ENCODE results near the gene DNTTIP2. TPM values are rescaled to one million over a fixed set of nuclear protein-coding genes. Genes with fewer than 3 reads are reported as not detected.

Gene DNTTIP2
- total and polyA plus RNA-seq, 2 donors (not counting 3 experiments of a cell fraction or from before 2014, with no cell fraction given) = 8.0 to 53.7 TPM

- no peaks in the 10 kb centered on the region for H3K9me1 ChIP-seq (replicated peaks; ENCODE audit: control insufficient read depth, extremely low read depth, insufficient read depth, low read length)
- no peaks in the 10 kb centered on the region for H3K9me3 ChIP-seq (replicated peaks; ENCODE audit: control insufficient read depth, insufficient read depth, low read length)
- dilution Hi-C loops (cut with MboI; ENCODE audit: extremely low pct_ligation_motif_present, low sequenced_read_pairs) (no loop called here), intact Hi-C loops (cut with micrococcal nuclease) (loop anchor here (1.0 to 5.0 kb wide), 6 partner anchors 69 to 543 kb away; partner anchors contain the start of genes DR1 and FNBP1L)
- no peaks in the 10 kb centered on the region for H3K79me2 ChIP-seq (ENCODE audit: control insufficient read depth, insufficient read depth, low read length)
- H4K20me1 ChIP-seq (replicated peaks; ENCODE audit: control insufficient read depth, extremely low read depth, insufficient read depth, low read length) = no peaks in the 10 kb centered on the region
- no peaks in the 10 kb centered on the region for H3K36me3 ChIP-seq (ENCODE audit: control insufficient read depth in 2 of 2, extremely low read depth in 1 of 2, insufficient read depth in 2 of 2, low read length in 2 of 2)
- TF ChIP-seq GATA2 (IDR thresholded peaks at IDR 0.05; ENCODE audit: insufficient read depth, insufficient read length, low read depth, low read length) (no peak), MYC (IDR thresholded peaks at IDR 0.05; ENCODE audit: low read depth, low read length) (no peak), POLR2AphosphoS5 (IDR thresholded peaks at IDR 0.05; ENCODE audit: insufficient read depth, low read depth, low read length) (peak; percentile 12)
- ChIA-PET POLR2A (interaction anchor here (0.6 kb wide), 2 partner anchors 168 to 496 kb away, joined by 4 to 6 read pairs; no protein-coding TSS in a partner anchor), CTCF (interaction anchor here (0.7 to 2.8 kb wide), 8 partner anchors 31 to 543 kb away, joined by 3 to 11 read pairs (median 6); no protein-coding TSS in a partner anchor)
- H2AFZ ChIP-seq (ENCODE audit: low read depth, low read length) = peak overlapping the region; percentile 87
- BruUV-seq (replicated peaks) = TSS peak; percentile 20
- no peaks in the 10 kb centered on the region for H3K27me3 ChIP-seq (ENCODE audit: control insufficient read depth in 2 of 2, insufficient read depth in 2 of 2, low read length in 2 of 2)
- H3K4me1 ChIP-seq (ENCODE audit: control insufficient read depth, extremely low read depth, insufficient read depth, low read length) = peaks cover 25% of the 10 kb centered on the region
- FAIRE-seq = peak; percentile 72
- no peak for DNase-seq (ENCODE audit: low read depth, low spot score)
- H3K27ac ChIP-seq (ENCODE audit: insufficient read depth, low read depth, low read length) = peak overlapping the region; percentile 99
- H3K9ac ChIP-seq (replicated peaks; ENCODE audit: extremely low read depth, insufficient read depth, low read length) = peak overlapping the region; percentile 85
- peak overlapping the region; percentile 89 for H3K4me2 ChIP-seq (ENCODE audit: insufficient read depth, low read length)
- peak overlapping the region; percentile 65 to 90 (median 68) for H3K4me3 ChIP-seq (replicated peaks in 1 of 3; ENCODE audit: insufficient read depth in 1 of 3, low read depth in 1 of 3, low read length in 3 of 3)
Observed at GRCh38 chr1:93847811-93848288, 31.2 kb downstream of the DNTTIP2 start.

- Histone ChIP-seq H3K27me3 (ENCODE audit: control insufficient read depth in 2 of 2, insufficient read depth in 2 of 2, low read length in 2 of 2) (no peaks in the 10 kb centered on the region), H3K4me2 (ENCODE audit: insufficient read depth, low read length) (peak overlapping the region; percentile 96), H2AFZ (ENCODE audit: low read depth, low read length) (peak overlapping the region; percentile 87), H3K9me1 (replicated peaks; ENCODE audit: control insufficient read depth, extremely low read depth, insufficient read depth, low read length) (no peaks in the 10 kb centered on the region), H3K9me3 (replicated peaks; ENCODE audit: control insufficient read depth, insufficient read depth, low read length) (no peaks in the 10 kb centered on the region), H4K20me1 (replicated peaks; ENCODE audit: control insufficient read depth, extremely low read depth, insufficient read depth, low read length) (no peaks in the 10 kb centered on the region), H3K36me3 (ENCODE audit: control insufficient read depth in 2 of 2, extremely low read depth in 1 of 2, insufficient read depth in 2 of 2, low read length in 2 of 2) (no peaks in the 10 kb centered on the region), H3K27ac (ENCODE audit: insufficient read depth, low read depth, low read length) (peak overlapping the region; percentile 99), H3K4me3 (replicated peaks in 1 of 3; ENCODE audit: insufficient read depth in 1 of 3, low read depth in 1 of 3, low read length in 3 of 3) (peak overlapping the region; percentile 65 to 90 (median 68)), H3K4me1 (ENCODE audit: control insufficient read depth, extremely low read depth, insufficient read depth, low read length) (peaks cover 25% of the 10 kb centered on the region), H3K79me2 (ENCODE audit: control insufficient read depth, insufficient read depth, low read length) (no peaks in the 10 kb centered on the region), H3K9ac (replicated peaks; ENCODE audit: extremely low read depth, insufficient read depth, low read length) (peak overlapping the region; percentile 96)
- CTCF ChIA-PET = interaction anchor here (0.7 to 11.8 kb wide), 12 partner anchors 31 to 542 kb away, joined by 3 to 325 read pairs (median 8); no protein-coding TSS in a partner anchor
- intact Hi-C loops (cut with micrococcal nuclease) (loop anchor here (1.0 to 5.0 kb wide), 6 partner anchors 68 to 542 kb away; partner anchors contain the start of gene FNBP1L), dilution Hi-C loops (cut with MboI; ENCODE audit: extremely low pct_ligation_motif_present, low sequenced_read_pairs) (no loop called here)
- BruUV-seq (replicated peaks) = no TSS peak
- FAIRE-seq (peak; percentile 86), DNase-seq (ENCODE audit: low read depth, low spot score) (peak; percentile 96)
- peak; percentile 48 for TF ChIP-seq GATA2 (IDR thresholded peaks at IDR 0.05; ENCODE audit: insufficient read depth, insufficient read length, low read depth, low read length)
- TF ChIP-seq POLR2AphosphoS5 (IDR thresholded peaks at IDR 0.05; ENCODE audit: insufficient read depth, low read depth, low read length) = peak; percentile 68
- TF ChIP-seq, protein P1, sequence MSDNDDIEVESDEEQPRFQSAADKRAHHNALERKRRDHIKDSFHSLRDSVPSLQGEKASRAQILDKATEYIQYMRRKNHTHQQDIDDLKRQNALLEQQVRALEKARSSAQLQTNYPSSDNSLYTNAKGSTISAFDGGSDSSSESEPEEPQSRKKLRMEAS (IDR thresholded peaks at IDR 0.05; ENCODE audit: insufficient read depth, insufficient read length) = no peak
- TF ChIP-seq POLR2A (IDR thresholded peaks at IDR 0.05; ENCODE audit: low read depth, low read length) = peak; percentile 60
- POLR2A ChIA-PET = interaction anchor here (0.6 to 1.1 kb wide), 3 partner anchors 167 to 768 kb away, joined by 3 to 6 read pairs (median 4); partner anchors contain the start of gene MTF2
Observed at GRCh38 chr1:93846992-93847810, 31.8 kb downstream of the DNTTIP2 start.
